Body of pancreas (tissue), 4 donors: ENCODE measurements around the gene IWS1. TPM values are rescaled to one million over a fixed set of nuclear protein-coding genes. Genes with fewer than 3 reads are reported as not detected.

Experiments used
- ATAC-seq: fragments of 150-250 bp; one replicate; pipeline ENCODE4 v1.9.1; 2016
- DNase-seq, 4 donors: peaks; one replicate each; pipeline ENCODE4 v3.0.0-alpha.2; 2019
- H3K27ac ChIP-seq, 4 donors: fragments of 200-600 bp; sonication (generic); 1 replicate in 3 of 4; 2 replicates in 1 of 4; pipeline versions ENCODE4 v1.5.1 to v1.6.1; 2016 to 2019; ENCODE audit warnings: mild to moderate bottlenecking in 1 of 4, mixed read lengths in 1 of 4, moderate library complexity in 1 of 4
- H3K27me3 ChIP-seq, 2 donors: fragments of 200-600 bp; sonication (generic); one replicate each; pipeline ENCODE4 v1.6.0; 2016; ENCODE audit warnings: mild to moderate bottlenecking in 1 of 2
- H3K36me3 ChIP-seq, 2 donors: fragments of 200-600 bp; sonication (generic); replicated peaks in 1 of 2; 2 replicates each; pipeline ENCODE4 v1.5.1; 2016; ENCODE audit warnings: low read depth in 2 of 2; ENCODE audit not compliant: insufficient read depth in 1 of 2
- H3K4me1 ChIP-seq: fragments of 200-600 bp; sonication (generic); one replicate; pipeline ENCODE4 v1.6.0; 2016
- H3K4me3 ChIP-seq, 2 donors: fragments of 200-600 bp; sonication (generic); 1 replicate in 1 of 2; 2 replicates in 1 of 2; pipeline ENCODE4 v1.5.1; 2016 to 2019
- H3K9me3 ChIP-seq, 3 donors: fragments of 200-600 bp; sonication (generic); 1 replicate in 2 of 3; 2 replicates in 1 of 3; pipeline ENCODE4 v1.5.1; 2016
- CTCF ChIP-seq, 7 experiments: fragments of 450-650 bp in 4 of 7; fragments of 200-600 bp in 3 of 7; sonication (generic) in 3 of 7; IDR thresholded peaks; one replicate each; pipeline ENCODE4 v1.5.1; 2016 to 2019; ENCODE audit warnings: antibody characterized with exemption in 7 of 7
- POLR2A ChIP-seq, 3 donors: fragments of 450-650 bp; IDR thresholded peaks; one replicate each; pipeline ENCODE4 v1.6.1; 2016; ENCODE audit warnings: antibody characterized with exemption in 3 of 3, mild to moderate bottlenecking in 2 of 3
- WGBS, 2 donors: methylation state at CpG; one replicate each; pipeline ENCODE4 v1.1.5; 2017; 5-methylcytosine and 5-hydroxymethylcytosine counted together
- intact Hi-C: fragments of 100-400 bp; cut with DNase I; formaldehyde crosslinking; loops from one replicate; pipeline ENCODE4 v1.15.1; 2023
- total RNA-seq, 2 donors: library from RNA; depleted of rRNA; stranded (reverse); fragments of >200 nt; gene quantifications; one replicate each; pipeline ENCODE4 v1.1.0, GENCODE V29; 2016

IWS1 gene
- total RNA-seq, 2 donors from 2014 or later: 25.9 to 26.7 TPM

GRCh38 chr2:127536707-127537541, 10.6 kb upstream of the IWS1 start:
- ATAC-seq: no peak
- Histone ChIP-seq H3K9me3 (no peaks in the 10 kb centered on the region), H3K27ac (no peak overlapping the region), H3K27me3 (no peaks in the 10 kb centered on the region), H3K4me3 (no peak overlapping the region), H3K36me3 (no peaks in the 10 kb centered on the region), H3K4me1 (no peaks in the 10 kb centered on the region)
- no peak for DNase-seq
- 67 to 69% methylated on average over 7 of the region's 7 CpGs for WGBS, 2 donors
- intact Hi-C loops: no loop called here
- no peak for TF ChIP-seq POLR2A (IDR thresholded peaks at IDR 0.05)

- DNase-seq: no peak
- H3K36me3 ChIP-seq: no peaks in the 10 kb centered on the region
- no peak overlapping the region for H3K4me3 ChIP-seq
- intact Hi-C loops: no loop called here
- ATAC-seq: no peak
- TF ChIP-seq CTCF (IDR thresholded peaks at IDR 0.05) (no peak), POLR2A (IDR thresholded peaks at IDR 0.05) (no peak)
- no peak overlapping the region for H3K27ac ChIP-seq
- WGBS, 2 donors: 66 to 69% methylated on average over 6 of the region's 6 CpGs
- H3K9me3 ChIP-seq: no peaks in the 10 kb centered on the region
- no peaks in the 10 kb centered on the region for H3K27me3 ChIP-seq
- no peaks in the 10 kb centered on the region for H3K4me1 ChIP-seq
These were observed 9.6 kb upstream of the IWS1 start for GRCh38 chr2:127535918-127536317.

- ATAC-seq: no peak
- intact Hi-C loops: no loop called here
- Histone ChIP-seq H3K36me3 (no peaks in the 10 kb centered on the region), H3K9me3 (no peaks in the 10 kb centered on the region), H3K4me3 (no peak within 1 kb of the TSS), H3K4me1 (no peaks in the 10 kb centered on the region), H3K27ac (no peak within 1 kb of the TSS), H3K27me3 (no peaks in the 10 kb centered on the region)
- TF ChIP-seq CTCF (IDR thresholded peaks at IDR 0.05) (no peak), POLR2A (IDR thresholded peaks at IDR 0.05) (no peak)
- no peak for DNase-seq
- WGBS, 2 donors: 48 to 59% methylated on average over 9 to 11 of the region's 11 CpGs
These were observed 9.2 kb upstream of the IWS1 start, which contains the start of gene MYO7B for GRCh38 chr2:127535422-127535901. Gene MYO7B, plus strand, starts transcription at chr2:127535683. Its CDS starts 24,040 bp downstream, at chr2:127559723.

GRCh38 chr2:127532296-127532695, 6.0 kb upstream of the IWS1 start:
- Histone ChIP-seq H3K4me3 (no peak overlapping the region), H3K27ac (no peak overlapping the region), H3K36me3 (no peaks in the 10 kb centered on the region), H3K9me3 (no peaks in the 10 kb centered on the region), H3K4me1 (peaks cover 6% of the 10 kb centered on the region), H3K27me3 (no peaks in the 10 kb centered on the region)
- no peak for ATAC-seq
- TF ChIP-seq CTCF (IDR thresholded peaks at IDR 0.05): no peak
- TF ChIP-seq POLR2A (IDR thresholded peaks at IDR 0.05): no peak
- WGBS, 2 donors: 82 to 84% methylated on average over 8 of the region's 8 CpGs
- intact Hi-C loops: no loop called here
- no peak for DNase-seq

GRCh38 chr2:127531221-127531648, 4.9 kb upstream of the IWS1 start:
- Histone ChIP-seq H3K4me3 (no peak overlapping the region), H3K36me3 (no peaks in the 10 kb centered on the region), H3K27me3 (no peaks in the 10 kb centered on the region), H3K9me3 (no peaks in the 10 kb centered on the region), H3K4me1 (peaks cover 9% of the 10 kb centered on the region), H3K27ac (no peak overlapping the region)
- 68 to 70% methylated on average over 3 to 4 of the region's 4 CpGs for WGBS, 2 donors
- intact Hi-C loops: no loop called here
- no peak for DNase-seq
- no peak for ATAC-seq
- no peak for TF ChIP-seq POLR2A (IDR thresholded peaks at IDR 0.05)
- no peak for TF ChIP-seq CTCF (IDR thresholded peaks at IDR 0.05)
